NCI-H1105 (cell line): Measurements from ENCODE around the gene TXNRD1.
A peak's percentile ranks its signal among the peaks of the same experiment; 100 is the strongest.
"Not testable (repeated sequence)": the region's sequence is repeated elsewhere in the genome, so short reads cannot be mapped to it uniquely, and the experiment has no call there.

Experiments used
- DNase-seq: peaks from one replicate; lab custom pipeline; 2025; lab: John Stamatoyannopoulos, UW

TXNRD1 gene

DNA sequence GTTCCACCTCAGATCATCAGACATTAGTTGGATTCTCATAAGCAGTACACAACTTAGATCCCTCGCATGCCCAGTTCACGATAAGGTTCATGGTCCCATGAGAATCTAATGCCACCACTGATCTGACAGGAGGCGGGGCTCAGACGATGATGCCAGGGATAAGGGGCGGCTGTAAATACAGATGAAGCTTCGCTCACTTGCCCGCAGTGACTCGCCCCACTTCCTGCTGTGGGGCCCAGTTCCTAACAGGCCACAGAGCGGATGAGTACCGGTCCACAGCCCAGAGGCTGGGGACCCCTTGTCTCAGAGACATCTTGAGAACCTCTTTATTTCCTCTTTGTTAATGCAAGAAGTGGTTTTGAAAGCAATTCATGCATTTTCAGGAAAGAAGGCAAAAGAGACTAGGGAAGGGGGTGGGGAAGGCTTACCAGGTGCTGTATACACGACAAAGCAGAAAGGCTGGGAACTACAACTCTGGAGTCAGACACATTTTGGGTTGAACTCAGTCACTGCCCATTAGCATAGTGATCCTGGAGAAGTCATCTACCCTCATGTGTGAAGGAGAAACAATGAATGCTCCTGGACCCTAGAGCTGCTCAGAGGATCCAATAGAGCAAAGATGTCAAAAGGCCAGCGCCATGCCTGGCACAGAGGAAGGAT lies 156.6 kb downstream of the TXNRD1 start:
- DNase-seq = no peak

DNA sequence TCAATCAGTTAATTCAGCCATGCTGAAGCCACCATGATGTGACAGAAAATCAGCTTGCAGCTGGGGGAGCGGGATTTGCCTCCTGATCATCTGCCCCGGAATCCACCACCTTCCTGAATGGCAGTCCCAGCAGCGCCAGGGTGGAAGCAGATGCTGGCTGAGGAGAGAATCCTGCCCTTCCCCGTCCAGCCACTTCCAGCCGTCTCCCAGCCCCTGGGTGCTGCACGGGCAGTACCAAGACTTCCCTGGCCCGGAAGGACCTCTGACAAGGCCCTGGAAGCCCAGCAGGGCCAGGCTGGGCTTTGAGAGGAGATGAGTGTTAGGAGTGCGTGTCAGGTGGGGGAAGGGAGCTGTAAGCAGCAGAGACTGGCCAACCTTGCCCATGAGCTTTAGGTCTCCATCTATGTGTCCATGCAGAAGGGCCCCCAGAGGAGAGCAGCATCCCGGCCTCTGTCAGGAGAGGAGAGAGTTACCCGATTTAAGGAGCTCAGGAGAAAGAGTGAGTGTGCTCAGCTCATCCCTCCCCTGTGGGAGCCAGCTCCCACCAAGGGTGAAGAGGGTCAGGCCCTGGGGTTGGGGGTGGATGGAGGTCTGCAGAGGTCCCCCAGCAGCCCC lies 157.2 kb downstream of the TXNRD1 start:
- DNase-seq = no peak

DNA sequence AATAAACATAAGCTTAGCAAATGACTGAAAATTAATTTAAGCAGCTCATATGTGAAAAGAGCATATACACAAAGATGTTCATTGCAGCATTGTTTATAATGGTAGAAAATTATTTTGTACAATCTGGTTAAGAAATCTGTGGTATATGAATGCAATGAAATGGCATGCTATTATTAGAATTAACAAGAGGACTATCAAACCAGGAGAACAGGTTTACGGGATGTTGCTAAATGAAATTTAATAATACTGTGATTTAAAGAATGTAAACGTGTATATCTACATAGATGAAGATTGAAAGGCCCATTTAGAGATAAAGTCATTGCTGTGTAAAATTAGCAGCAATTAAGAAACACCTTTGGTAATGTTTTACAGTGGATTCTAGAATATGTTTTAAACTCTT lies 158.5 kb downstream of the TXNRD1 start:
- no peak for DNase-seq

DNA sequence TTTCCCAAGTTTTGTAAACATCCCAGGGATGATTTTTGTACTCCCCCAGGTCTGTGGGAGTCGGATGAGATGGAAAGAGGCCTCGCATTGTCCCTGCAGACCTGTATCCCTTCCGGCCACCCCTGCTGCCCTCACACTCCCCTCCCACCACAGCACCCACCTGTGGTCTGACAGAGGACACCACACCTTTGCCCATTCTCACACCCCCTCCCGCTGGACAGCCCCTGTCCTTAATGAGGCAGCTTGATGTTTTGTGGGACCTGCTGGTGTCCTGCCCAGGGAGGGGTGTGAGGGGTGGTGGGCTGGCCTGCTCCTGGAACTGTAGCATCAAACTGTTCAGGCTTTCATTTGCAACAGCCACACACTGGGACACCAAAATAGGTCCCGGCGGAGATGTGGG lies 159.2 kb downstream of the TXNRD1 start:
- no peak for DNase-seq

DNA sequence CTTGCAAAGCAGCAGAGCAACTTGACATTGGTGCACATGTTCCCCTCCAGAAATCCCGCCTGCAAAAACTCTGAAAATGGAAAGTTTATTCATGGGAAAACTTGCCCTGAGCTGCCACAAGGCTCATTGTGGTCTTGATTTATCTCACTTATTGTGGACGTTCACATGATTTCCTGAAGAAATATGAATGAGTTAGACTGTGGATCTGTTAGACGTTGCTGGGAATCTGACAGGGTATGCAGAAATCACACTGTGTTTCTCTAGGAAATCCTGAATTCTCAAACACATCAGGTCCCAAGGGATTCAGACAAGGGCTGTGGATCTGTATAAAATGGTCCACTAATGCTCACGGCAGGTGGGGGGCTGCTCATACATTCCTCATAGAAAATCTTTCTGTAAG lies 160.2 kb downstream of the TXNRD1 start:
- DNase-seq = no peak

DNA sequence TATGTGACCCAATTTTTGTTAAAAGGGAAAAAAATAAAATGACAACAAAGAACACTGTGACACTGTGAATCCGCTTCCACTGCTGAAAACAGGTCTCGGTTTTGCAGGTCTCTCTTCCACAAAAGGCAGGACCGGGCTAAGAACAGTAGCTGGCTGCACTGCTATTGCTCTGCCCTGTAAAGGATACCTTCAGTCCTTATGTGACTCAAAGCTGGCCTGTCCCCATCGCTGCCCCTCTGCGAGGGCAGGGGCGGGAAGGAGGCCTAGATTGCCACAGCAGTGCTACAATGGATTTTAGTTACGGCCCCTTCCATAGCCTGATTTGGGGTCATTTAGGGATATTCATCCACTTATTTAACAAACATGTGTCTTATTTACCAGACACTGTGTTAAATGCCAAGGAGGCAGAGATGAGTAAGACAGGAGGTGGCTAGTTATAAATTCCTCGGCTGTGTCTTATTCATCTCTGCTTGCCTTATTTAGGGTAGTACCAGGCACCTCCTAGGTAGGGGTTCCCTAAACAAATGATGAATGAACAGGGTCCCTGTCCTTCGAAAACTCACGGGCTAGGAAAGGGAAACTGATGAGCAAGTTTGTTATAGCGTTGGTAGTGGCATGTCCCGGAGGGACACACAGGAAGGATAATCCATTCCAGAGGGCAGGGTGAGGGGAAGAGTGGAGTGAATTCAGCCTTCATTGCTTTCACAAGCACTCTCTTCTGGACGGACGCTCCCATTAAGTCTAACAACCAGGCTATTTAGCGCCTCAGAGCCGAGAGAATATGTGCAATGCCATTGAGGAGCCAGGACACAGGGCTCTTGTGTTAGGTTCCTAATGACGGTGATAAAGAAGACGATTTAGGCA lies 161.3 kb downstream of the TXNRD1 start:
- no peak for DNase-seq

DNA sequence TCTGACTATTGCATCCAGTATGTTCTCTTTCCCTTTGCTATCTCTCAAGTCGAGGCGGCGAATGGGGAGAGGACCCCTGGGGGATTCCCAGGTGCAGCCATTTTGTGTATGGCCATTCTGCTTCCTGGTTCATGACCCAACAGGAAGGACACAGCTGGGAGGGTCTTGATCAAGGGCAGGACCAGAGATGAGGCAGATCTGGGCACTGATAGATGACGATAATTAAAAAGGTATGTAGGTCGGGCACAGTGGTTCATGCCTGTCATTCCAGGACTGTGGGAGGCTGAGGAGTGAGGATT lies 161.9 kb downstream of the TXNRD1 start:
- DNase-seq = no peak

DNA sequence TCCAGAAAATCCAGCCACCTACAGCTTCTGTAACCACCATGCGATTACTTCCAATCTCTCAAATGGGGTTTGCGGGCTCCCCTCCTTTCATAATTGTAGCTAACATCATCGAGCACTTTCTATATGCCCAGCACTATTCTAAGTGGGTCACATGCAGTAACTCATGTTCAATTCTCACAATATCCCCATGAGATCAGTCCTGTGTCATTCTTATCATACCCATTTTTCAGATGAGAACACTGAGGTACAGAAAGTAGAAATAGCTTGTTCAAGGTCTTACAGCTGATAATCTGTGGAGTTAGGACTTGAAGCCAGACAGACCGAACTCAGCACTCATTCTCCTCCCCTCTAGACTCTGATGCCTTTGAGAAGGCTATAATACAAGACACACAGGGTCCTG lies 162.8 kb downstream of the TXNRD1 start:
- DNase-seq = no peak

DNA sequence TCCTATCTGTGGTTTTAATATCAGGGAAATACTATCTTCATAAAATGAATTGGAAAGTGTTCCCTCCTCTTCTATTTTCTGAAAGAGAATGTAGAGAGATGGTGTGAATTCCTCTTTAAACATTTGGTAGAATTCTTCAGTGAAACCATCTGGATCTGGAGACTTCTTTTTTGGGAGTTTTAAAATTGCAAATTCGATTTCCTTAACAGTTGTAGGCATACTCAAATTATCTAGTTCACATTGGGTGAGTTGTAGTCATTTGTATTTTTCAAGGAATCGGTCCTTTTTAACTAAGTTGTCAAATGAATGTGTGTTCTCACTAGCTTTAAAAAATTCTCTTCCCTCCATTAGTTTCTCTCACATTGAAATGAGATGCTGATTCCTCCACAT lies 165.8 kb downstream of the TXNRD1 start:
- no peak for DNase-seq

DNA sequence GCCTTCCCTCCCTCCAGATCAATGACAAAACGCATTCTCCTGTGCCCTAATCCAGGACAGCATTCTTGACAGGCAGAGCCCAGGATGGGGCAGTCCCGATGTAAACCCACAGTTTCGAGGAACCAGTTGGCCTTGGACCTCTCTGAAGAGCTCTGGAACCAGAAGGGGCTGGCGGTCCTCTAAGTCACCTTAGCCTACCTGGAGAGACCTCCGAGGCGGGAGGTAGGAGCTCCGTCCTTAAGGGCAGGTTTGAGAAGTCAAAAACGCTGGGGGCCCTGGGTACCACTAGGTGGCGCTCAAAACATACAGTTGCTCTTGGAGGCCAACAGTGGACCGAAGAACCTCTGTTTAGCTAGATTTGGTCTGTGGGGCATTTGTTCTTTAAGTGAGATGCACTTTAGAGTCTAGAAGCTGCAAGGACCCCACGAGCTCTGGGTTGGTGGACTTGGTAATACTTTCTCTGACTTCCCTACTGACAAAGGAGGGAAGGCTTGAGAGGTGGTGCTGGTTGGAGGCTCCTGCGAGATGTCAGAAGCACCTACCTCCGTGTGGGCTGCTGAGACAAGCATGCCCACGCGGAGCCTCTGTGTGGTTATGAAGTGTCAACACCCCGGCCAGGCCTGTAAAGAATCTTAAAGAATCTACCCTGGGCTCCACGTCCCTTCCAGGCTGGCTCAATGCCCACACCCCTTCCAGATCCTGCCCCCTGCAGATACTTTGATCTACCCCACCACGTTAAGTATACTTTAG lies 166.3 kb downstream of the TXNRD1 start:
- DNase-seq = peak; percentile 72

DNA sequence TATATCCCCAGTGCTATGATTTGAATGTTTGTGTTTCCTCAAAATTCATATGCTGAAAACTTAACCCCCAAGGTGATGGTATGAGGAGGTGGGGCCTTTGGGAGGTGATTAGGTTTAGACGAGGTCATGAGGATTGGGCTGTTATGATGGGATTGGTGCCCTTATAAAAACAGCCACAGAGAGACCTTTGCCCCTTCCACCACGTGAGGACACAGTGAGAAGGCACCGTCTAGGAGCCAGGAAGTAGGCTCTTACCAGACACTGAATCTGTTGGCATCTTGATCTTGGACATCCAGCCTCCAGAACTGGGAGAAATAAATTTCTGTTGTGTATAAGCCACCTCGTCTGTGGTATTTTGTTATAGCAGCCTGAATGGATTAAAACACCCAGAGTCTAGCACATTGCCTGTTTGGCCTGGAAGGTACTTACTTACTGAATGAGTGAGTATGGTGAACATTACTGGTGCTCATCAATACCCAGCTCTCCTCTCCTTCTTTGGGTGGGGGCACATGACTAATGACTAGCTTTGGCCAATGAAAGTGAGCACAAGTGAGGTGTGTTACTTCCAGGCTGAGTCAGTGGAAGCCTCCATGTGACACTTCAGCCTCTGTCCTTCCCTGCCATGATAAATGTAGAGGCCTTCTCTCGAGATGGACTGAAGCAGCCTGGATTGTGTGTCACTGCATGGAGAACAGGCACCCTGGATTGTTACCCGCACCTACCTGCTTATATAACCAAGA lies 168.7 kb downstream of the TXNRD1 start:
- DNase-seq = no peak

DNA sequence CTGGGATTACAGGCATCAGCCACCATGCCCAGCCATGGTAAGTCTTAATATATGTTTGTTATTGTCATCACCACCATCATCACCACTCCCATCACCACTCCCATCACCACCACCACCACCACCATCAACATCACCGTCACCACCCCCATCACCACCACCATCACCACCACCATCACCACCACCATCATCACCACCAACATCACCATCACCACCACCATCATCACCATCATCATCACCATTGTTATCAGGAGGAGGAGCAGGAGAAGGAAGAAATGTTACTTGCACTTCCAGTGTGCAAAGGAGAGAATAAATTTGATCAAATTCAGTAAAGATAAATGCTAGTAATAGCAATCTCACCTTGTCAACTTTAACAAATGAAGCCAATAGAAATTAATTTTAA lies 169.9 kb downstream of the TXNRD1 start:
- DNase-seq = no peak

DNA sequence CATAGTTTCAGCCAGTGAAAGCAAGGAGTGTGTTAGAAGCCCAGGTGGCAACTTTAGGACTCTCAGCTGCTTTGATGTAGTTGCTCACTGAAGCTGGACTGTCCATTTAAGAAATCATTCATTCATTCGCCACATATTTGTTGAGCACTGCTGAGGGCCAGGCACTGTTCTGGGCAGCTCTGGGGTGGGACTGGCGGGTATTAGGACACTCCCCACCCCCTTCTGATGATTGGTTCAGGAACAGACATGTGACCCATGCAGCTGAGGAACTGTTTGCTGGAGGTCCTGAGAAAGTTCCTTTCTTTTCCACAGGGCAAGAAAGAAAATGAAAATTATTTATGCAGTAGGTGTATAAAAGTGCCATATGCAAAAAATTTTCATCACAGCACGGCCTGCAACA lies 170.9 kb downstream of the TXNRD1 start:
- DNase-seq = no peak

DNA sequence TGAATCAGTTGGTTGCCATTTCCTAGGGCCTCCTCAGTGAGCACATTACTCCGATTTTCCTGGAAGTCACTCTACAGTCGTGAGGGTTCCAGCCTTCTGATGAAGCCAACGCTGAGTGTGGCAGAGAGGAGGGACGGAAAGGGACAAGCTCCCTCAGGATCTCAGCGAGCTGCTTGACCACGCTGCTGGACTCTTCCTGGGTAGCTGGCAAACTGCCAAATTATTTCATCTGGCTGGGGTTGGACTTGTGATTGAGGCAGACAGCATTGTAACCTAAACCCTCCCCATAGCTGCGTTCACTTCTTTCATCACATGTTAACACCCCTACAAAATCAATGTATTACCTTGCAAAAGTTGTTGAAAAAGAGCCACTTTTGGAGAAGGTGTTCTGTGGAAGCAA lies 171.6 kb downstream of the TXNRD1 start:
- DNase-seq = no peak

DNA sequence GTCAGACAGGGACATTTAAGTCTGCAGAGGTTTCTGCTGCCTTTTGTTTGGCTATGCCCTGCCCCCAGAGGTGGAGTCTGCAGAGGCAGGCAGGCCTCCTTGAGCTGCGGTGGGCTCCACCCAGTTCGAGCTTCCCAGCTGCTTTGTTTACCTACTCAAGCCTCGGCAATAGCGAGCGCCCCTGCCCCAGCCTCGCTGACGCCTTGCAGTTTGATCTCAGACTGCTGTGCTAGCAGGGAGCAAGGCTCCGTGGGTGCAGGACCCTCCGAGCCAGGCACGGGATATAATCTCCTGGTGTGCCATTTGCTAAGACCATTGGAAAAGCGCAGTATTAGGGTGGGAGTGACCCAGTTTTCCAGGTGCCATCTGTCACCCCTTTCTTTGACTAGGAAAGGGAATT lies 178.5 kb downstream of the TXNRD1 start:
- not testable (repeated sequence) for DNase-seq
